IPS-NIHi11 (cell line): Measurements from ENCODE around the gene MTA2.

Experiments
- DNase-seq: peaks from one replicate; pipeline ENCODE4 v3.0.0; 2012; ENCODE audit warnings: mixed read lengths, low spot score

The MTA2 gene

GRCh38 chr11:62546244-62546928 lies 55.3 kb downstream of the MTA2 start, which contains the start of gene AHNAK:
AHNAK (minus strand) TSS chr11:62546806; CDS start chr11:62536098, 10,708 bp downstream.
- DNase-seq = peak; percentile 76

DNA sequence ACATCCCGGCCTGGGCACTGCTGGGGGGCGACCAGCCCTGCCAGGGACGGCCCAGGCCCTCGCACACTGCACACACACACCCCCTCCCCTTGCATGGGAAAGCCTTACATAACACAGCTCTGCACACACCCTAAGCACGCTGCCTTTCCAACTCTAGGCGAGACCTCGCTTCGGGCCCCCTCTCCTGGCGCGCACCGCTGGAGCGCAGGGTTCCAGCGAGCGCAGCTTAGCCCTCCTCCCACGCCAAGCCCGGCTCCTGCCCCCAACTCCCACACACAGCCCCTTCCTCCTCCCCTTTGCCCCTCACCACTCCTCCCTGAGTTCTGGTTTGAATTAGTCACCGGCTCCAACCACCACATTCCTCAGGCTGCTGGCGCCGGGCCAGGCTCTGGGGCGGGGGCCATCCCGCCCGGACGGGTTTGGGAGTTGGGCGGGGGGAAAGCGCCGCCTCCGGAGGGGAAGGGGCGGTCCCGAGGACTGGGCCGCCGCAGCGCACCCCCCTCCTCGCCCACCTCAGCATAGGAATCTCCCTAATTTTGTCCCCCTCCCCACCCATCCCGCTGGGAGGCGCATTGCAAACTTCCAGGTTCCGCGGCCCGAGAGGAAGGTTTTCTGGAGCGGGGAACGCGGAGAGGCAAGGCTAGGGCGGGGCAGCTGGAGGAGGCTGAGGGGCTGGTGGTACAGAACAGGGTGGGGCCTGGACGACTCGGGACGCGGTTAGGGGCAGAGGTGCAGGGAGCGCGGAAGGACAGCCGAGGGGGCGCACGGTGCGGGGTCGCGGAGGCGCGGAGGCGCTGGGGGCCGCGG lies 56.0 kb downstream of the MTA2 start:
- DNase-seq = peak; percentile 84

DNA sequence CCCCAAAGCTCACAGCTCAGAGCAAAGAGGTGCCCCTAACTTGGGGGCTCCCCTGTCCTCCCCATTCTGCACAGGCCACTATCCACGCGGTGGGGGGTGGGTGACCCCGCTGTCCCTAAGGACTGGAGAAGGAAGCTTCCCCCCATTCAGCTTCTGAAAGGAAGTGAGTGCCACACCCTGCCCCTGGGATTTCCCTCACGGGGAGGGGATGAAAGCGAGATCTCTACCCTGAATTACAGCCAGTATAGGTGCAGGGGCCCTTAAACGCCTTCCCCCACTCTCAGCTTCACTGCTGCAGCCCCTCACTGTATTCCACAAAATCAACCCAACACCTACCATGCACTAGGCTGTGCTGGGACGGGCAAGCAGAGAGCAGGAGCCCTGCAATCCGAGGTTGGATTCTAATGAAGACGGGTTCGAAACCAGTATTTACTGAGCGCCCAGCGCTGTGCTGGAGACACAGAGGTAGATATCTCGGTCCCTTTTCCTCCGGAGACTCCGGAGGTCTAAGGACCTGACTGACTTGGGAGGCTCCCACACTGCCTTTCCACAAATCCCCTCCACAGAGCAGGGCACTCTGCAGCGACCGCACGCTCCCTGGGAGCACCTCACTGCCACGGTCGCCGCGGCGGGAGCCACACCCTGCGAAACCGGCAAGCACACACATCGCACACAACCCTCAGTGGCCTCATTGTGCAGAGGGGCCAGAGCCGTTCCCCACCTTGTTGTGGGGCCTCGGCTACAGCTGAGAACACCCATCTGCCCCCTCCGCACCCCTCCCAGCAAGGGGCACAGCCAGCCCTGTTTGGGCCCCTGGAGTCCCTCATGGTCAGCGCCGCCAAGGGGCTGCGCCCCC lies 56.9 kb downstream of the MTA2 start:
- DNase-seq = no peak

- no peak for DNase-seq
Observed at GRCh38 chr11:62543680-62544444, 57.8 kb downstream of the MTA2 start.
